ENCODE results near the gene UMPS.
"Not testable (repeated sequence)": the region's sequence is repeated elsewhere in the genome, so short reads cannot be mapped to it uniquely, and the experiment has no call there.

DNA sequence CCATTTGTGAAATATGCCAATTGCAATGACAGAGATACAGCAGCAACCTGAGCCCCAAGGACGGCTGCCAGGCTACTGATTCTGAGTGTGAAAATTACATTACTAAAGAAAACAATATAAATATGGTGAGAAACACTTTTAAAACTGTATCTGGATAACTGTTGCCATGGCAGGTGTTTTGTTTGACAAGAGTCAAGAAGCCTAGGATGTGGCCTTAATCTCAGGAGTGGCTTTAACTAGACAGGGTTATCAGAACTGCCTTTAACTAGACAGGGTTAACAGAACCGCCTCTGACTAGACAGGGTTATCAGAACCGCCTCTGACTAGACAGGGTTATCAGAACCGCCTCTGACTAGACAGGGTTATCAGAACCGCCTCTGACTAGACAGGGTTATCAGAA is 58.9 kb downstream of the UMPS start:
- TF ChIP-seq, protein P1, sequence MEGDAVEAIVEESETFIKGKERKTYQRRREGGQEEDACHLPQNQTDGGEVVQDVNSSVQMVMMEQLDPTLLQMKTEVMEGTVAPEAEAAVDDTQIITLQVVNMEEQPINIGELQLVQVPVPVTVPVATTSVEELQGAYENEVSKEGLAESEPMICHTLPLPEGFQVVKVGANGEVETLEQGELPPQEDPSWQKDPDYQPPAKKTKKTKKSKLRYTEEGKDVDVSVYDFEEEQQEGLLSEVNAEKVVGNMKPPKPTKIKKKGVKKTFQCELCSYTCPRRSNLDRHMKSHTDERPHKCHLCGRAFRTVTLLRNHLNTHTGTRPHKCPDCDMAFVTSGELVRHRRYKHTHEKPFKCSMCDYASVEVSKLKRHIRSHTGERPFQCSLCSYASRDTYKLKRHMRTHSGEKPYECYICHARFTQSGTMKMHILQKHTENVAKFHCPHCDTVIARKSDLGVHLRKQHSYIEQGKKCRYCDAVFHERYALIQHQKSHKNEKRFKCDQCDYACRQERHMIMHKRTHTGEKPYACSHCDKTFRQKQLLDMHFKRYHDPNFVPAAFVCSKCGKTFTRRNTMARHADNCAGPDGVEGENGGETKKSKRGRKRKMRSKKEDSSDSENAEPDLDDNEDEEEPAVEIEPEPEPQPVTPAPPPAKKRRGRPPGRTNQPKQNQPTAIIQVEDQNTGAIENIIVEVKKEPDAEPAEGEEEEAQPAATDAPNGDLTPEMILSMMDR (IDR thresholded peaks at IDR 0.05) = not testable (repeated sequence)
- TF ChIP-seq POLR2A (IDR thresholded peaks at IDR 0.05) = not testable (repeated sequence)

All from Peyer's patch (tissue), 4 donors.